SKM-1 treated with dmso at 0.1 percent for 144 hours (cell line): ENCODE measurements around the gene RPL13.

Source experiments
- DNase-seq: peaks from one replicate; lab custom pipeline; 2025; ENCODE audit not compliant: unreplicated experiment; lab: John Stamatoyannopoulos, UW

The RPL13 gene

GRCh38 chr16:89560378-89561141 lies at the start of gene RPL13:
RPL13 (plus strand) TSS chr16:89560682; CDS start chr16:89560960, 278 bp downstream.
- peak; percentile 91 for DNase-seq

DNA sequence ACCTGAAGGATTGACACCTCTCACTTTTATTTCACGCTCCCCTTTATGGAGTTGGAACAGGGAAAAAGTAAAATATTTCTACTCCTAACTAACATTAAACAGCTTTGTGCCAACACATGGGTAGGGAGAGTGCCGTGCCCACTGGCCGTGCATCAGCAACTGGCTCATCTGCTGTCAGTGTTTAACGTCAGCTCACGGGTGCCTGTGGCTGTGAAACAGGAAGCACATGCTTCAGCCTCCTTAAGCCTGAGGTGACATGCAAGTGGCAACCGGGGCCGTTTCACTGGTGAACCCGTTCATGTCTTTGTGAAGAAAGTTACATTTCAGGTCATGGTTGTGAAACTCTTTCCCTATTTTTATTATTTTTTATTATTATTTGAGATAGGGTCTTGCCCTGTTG lies 49.1 kb upstream of the RPL13 start:
- DNase-seq = no peak

DNA sequence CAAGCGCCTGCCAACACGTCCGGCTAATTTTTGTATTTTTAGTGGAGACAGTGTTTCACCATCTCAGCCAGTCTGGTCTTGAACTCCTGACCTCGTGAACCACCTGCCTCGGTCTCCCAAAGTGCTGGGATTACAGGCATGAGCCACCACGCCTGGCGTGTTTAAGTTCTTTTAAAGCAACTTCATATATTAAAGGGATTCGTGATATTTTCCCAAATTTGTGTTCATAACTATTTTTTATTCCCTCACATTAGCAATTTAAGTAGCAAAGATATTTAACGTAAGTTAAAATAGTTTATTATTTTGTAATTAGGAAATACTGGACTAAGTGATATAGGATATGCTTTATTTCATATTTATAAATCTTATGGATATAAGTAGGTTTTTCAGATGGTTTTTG lies 48.0 kb upstream of the RPL13 start:
- no peak for DNase-seq

DNA sequence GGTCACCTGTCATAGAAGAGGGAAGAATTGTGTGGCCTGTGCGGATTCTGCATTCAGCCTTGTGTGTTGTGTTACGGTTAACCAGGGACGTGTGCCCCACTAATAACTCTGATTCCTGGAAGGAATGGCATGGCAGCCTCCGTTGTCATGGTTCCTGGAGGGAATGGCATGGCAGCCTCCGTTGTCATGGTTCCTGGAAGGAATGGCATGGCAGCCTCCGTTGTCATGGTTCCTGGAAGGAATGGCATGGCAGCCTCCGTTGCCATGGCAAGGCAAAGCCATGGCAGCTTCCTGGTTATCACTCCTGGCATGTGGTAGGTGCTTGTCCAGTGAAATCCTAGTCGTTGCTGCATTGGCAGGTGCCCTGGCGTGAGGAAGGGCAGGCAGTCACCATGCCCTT lies 43.4 kb upstream of the RPL13 start:
- DNase-seq = no peak

DNA sequence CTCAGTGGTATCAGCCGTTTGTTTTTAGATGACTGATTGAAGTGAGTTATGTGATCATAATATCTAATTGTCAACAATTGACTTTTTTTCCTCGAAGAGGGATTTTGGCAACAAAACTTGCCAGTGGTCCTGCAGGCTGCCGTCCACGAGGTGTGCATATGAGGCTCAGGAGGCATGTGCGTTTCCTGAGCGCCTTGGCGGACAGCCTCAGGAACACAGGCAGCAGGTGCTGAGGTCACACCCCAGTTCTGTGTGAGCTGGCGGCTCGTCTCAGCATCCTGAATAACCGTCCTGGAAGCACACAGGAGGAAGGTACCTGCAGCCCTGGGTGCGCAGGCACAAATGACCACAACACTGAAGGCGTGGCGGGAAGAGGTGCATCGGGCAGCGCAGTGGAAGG lies 40.6 kb upstream of the RPL13 start:
- no peak for DNase-seq

- no peak for DNase-seq
Measured at GRCh38 chr16:89522287-89522686, 38.2 kb upstream of the RPL13 start.

- no peak for DNase-seq
Measured at GRCh38 chr16:89523680-89524344, 36.7 kb upstream of the RPL13 start.

DNA sequence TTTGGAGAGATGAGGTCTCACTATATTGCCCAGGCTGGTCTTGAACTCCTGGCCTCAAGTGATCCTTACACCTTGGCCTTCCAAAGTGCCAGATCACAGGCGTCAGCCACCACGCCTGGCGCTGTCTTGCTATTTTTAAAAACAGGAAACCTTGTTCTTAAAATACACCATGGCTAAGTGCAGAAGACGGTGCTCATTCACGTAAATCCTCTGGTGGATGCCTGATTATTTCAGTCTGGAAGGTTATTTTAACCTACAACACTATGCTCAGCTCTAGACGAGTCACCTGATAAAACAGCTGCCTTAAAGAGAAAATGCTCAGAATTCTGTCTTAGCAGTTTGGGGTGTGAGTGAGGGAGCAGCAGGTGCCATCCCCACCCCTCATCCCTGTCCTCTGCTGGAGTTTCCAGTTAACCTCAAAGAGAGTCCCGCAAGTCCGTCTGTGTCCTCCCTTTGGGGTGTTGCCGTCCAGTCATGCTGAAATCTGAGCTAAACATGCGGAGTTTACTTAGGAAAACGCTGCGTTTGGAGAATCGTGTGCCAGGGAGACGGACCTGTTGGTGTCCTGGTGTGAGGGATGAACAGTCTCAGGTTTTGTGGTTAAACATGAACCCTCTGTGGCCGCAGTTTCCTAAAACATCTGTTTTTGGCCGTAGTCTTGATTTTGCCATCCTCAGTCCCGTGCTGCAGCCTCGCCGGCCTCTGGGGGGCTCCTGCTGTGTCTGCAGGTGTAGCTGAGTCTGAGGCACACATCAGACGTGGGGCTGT lies 35.2 kb upstream of the RPL13 start:
- no peak for DNase-seq

- no peak for DNase-seq
Measured at GRCh38 chr16:89529097-89529496, 31.4 kb upstream of the RPL13 start.

GRCh38 chr16:89530401-89531381 lies 29.8 kb upstream of the RPL13 start:
- no peak for DNase-seq

DNA sequence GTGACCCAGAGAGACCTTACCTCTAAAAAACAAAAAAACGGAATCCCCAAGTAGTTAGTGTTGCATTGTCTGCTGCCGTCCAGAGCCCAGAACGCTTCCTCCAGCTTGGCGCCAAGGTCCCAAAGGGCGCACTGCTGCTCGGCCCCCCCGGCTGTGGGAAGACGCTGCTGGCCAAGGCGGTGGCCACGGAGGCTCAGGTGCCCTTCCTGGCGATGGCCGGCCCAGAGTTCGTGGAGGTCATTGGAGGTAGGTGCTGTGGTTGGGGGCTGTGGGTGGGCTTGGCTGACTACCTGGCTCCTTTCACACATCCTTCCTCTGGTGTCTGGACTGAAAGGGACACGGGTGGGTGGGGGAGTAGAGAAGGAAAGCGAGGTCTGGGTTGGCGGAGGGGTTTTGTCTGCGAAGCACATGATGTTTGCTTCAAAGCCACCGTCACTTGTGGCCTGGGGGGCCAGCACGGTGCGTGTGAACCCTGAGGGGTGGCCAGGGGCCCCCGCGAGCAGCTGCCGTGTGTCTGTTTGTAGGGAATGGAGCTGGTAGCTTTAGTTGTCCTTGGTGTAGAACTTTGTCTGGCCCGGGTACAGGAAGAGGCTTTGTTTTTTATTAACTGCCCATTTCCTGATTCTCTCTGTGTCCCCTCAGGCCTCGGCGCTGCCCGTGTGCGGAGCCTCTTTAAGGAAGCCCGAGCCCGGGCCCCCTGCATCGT lies 28.5 kb upstream of the RPL13 start:
- DNase-seq = no peak

- peak; percentile 99 for DNase-seq
Measured at GRCh38 chr16:89534252-89534756, 26.2 kb upstream of the RPL13 start.

GRCh38 chr16:89536371-89536770 lies 24.1 kb upstream of the RPL13 start:
- DNase-seq = no peak

GRCh38 chr16:89536886-89537548 lies 23.5 kb upstream of the RPL13 start:
- no peak for DNase-seq

GRCh38 chr16:89537549-89537925 lies 22.9 kb upstream of the RPL13 start:
- DNase-seq = no peak

- no peak for DNase-seq
Measured at GRCh38 chr16:89538286-89538685, 22.2 kb upstream of the RPL13 start.

GRCh38 chr16:89540557-89540956 lies 19.9 kb upstream of the RPL13 start:
- no peak for DNase-seq

GRCh38 chr16:89541792-89542191 lies 18.7 kb upstream of the RPL13 start:
- DNase-seq = no peak

GRCh38 chr16:89544113-89544512 lies 16.4 kb upstream of the RPL13 start:
- DNase-seq = no peak

- DNase-seq = no peak
Measured at GRCh38 chr16:89544713-89545043, 15.8 kb upstream of the RPL13 start.
